ENCODE data around the gene ARFGEF3.

DNA sequence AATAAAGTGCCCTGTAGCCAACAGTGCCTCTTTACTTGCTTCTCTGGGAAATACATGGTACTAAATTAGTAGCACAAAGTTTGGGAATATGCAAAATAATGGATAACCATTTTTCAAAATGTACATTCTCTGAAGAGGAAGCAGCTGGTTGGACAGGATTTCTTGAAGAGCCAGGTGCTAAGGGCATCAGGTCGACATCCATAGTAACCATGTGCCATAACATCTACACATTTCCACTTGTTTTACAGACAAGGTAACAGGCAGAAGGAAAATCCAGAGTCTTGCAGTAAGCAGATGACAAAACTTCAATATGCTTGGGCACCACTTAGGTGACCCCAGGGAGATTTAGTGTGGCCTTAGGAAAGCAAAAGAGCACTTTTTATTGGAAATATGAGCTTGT lies 179.4 kb downstream of the ARFGEF3 start:
- TF ChIP-seq ZNF423 (CRISPR knock-in tag; IDR thresholded peaks at IDR 0.05) = no peak
- TF ChIP-seq ZNF416 (CRISPR knock-in tag; IDR thresholded peaks at IDR 0.05) = no peak
